ENCODE measurements around the gene HSD17B13.
"Not testable (repeated sequence)": the region's sequence is repeated elsewhere in the genome, so short reads cannot be mapped to it uniquely, and the experiment has no call there.

Gene HSD17B13

DNA sequence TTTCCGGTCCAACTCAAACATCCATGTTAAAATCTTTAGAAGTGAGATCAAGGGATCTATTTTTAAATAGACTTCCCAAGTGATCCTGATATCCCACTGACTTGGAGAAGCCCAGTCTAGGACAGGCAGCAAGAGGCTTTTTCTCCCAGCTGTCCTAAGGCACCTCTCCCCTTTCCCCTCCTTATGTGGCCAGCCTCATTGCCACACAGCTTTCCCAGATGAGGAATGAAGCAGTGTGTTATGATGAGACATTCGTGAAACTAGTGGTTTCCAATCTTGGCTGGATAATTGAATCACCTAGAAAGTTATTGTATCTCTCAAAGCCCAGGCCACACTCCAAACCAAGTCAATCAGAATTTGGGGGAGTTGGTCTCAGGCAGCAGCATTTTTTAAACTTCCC, 16.8 kb upstream of the HSD17B13 start:
- no peak for FAIRE-seq
- no peak for DNase-seq (ENCODE audit: insufficient read length, low spot score)
- TF ChIP-seq POLR2A (IDR thresholded peaks at IDR 0.05; ENCODE audit: low read depth, low read length) = no peak

DNA sequence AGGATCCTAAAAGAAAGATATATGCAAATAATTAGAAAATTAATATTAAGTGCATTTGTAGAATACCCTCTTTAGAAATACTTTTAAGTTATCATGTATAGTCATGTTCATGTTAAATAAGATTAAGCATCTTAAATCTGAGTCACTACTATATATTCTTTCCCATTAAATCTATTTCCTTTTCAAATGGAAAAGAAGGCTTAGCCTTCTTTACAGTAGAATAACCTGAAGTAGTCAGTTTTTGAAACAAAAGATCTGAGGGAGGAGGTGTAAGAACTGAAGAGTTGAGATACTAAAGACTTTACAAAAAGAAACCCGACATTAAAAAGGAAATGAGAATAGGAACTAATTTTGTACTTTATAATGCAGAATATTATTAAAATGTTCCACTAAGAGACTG, 14.7 kb upstream of the HSD17B13 start:
- no peak for TF ChIP-seq POLR2A (IDR thresholded peaks at IDR 0.05; ENCODE audit: low read depth, low read length)
- no peak for FAIRE-seq
- DNase-seq (ENCODE audit: insufficient read length, low spot score) = no peak

DNA sequence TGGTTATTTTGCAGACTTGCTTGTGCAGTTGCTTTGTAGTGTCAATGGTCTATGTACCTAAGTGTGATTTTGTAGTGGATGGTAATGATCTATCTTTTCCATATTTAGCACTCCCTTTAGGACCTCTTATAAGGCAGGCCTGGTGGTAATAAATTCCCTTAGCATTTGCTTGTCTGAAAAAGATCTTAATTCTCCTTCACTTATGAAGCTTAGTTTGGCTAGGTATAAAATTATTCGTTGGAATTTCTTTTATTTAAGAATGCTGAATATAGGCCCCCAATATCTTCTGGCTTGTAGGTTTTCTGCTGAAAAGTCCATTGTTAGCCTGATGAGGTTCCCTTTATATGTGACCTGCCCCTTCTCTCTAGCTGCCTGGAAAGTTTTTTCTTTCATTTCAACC, 10.6 kb upstream of the HSD17B13 start:
- DNase-seq (ENCODE audit: insufficient read length, low spot score) (no peak), FAIRE-seq (no peak)
- TF ChIP-seq POLR2A (IDR thresholded peaks at IDR 0.05; ENCODE audit: low read depth, low read length) = no peak

DNA sequence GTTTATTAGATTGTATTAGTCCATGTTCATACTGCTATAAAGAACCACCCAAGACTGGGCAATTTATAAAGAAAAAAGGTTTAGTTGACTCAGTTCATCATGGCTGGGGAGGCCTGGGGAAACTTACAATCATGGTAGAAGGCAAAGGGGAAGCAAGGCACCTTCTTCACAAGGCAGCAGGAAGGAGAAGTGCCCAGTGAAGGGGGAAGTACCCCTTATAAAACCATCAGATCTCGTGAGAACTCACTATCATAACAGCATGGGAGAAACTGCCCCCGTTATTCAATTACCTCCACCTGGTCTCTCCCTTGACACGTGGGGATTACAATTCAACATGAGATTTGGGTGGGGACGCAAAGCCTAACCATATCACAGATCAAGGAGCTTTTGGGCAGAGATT, 8.1 kb upstream of the HSD17B13 start:
- TF ChIP-seq POLR2A (IDR thresholded peaks at IDR 0.05; ENCODE audit: low read depth, low read length) = no peak
- DNase-seq (ENCODE audit: insufficient read length, low spot score) (no peak), FAIRE-seq (no peak)

DNA sequence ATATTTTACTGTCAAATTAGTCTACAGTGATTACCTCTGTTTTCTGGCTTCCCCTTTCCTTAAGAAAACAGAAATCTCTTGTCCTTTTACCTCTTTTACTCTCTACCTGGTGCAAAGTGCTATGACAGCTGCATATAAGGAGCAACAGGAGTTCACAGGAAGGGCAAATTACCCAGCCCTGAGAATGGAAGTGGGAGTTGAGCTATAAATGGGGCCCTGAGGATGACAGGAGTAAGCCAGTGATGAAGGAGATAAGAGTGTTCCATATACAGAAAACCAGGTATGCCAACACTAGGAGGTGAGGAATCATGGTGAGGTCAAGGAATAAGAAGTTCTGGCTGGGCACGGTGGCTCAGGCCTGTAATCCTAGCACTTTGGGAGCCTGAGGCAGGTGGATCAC, 4.5 kb upstream of the HSD17B13 start:
- no peak for DNase-seq (ENCODE audit: insufficient read length, low spot score)
- no peak for FAIRE-seq
- TF ChIP-seq POLR2A (IDR thresholded peaks at IDR 0.05; ENCODE audit: low read depth, low read length) = no peak

DNA sequence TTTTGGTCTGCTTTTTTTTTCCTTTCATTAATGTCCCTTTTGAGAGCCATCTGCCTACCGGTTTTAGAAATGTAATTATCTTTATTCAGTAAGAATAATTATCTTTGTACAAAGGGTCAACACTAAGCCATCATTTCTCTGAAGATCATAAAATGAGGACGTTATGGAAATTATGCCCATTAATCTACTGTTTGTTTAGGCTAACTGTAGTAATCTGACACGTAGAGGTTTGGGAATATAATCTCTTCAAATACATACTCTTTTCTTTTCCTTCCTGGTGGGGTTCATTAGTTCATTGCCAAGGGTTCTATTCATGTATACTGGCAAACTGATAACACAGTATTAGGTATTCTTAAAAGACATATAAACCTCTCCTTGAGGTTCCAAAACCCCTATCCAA, 3.8 kb upstream of the HSD17B13 start:
- DNase-seq (ENCODE audit: insufficient read length, low spot score) (no peak), FAIRE-seq (no peak)
- no peak for TF ChIP-seq POLR2A (IDR thresholded peaks at IDR 0.05; ENCODE audit: low read depth, low read length)

DNA sequence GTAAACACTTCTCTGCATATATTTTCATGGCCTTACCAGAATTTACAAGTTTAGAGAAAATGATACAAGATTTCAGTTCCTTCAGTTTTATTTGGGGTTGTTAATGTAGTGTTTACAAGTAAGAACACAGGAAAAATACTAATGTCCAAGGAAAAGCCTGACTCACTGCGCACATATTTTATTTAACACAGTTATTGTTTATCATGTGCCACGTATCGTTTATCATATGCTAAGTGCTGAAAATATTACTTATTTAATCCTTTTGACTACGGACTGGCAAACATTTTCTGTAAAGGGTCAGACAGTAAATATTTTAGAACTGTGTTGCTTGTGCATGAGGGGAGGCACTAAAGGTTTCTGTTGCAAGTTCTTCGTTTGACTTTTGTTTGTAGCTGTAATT, 794 bp downstream of the HSD17B13 start:
- no peak for FAIRE-seq
- no peak for TF ChIP-seq POLR2A (IDR thresholded peaks at IDR 0.05; ENCODE audit: low read depth, low read length)
- DNase-seq (ENCODE audit: insufficient read length, low spot score) = no peak

DNA sequence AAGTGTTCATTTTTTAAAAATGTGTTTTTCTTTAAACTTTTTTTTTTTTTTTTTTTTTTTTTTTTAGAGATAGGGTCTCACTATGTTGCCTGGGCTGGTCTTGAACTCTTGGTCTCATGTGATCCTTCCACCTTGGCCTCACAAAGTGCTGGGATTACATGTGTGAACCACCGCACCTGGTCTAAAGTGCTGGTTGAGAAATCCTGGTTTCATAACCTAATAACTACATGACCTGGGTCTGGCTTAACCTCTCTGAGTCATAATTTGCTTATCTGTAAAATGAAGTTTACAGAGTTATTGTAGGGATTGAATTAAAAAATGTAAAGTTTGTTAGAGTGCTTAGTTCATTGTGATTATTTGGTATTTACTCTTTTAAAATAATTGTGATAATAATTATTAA, 5.2 kb downstream of the HSD17B13 start:
- no peak for DNase-seq (ENCODE audit: insufficient read length, low spot score)
- TF ChIP-seq POLR2A (IDR thresholded peaks at IDR 0.05; ENCODE audit: low read depth, low read length) = no peak
- no peak for FAIRE-seq

DNA sequence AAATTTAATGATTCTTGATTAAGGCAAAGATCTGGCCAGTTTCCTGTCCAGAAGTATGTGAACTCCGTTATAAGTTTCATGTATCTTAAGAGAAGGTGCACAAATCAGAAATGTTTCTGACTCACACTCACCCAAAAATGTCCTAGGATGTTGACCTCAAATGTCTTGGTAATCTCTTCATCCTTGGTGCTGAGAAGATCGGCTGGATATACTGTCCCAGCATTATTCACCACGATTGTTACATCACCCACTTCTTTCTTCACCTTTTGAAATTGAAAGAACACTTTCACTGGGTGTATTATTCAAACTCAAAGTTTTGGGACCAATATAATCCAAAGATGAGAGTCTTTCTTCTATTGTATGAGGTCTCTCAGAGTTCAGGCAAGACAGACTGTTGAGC, 5.7 kb downstream of the HSD17B13 start:
- no peak for TF ChIP-seq POLR2A (IDR thresholded peaks at IDR 0.05; ENCODE audit: low read depth, low read length)
- FAIRE-seq (no peak), DNase-seq (ENCODE audit: insufficient read length, low spot score) (no peak)

DNA sequence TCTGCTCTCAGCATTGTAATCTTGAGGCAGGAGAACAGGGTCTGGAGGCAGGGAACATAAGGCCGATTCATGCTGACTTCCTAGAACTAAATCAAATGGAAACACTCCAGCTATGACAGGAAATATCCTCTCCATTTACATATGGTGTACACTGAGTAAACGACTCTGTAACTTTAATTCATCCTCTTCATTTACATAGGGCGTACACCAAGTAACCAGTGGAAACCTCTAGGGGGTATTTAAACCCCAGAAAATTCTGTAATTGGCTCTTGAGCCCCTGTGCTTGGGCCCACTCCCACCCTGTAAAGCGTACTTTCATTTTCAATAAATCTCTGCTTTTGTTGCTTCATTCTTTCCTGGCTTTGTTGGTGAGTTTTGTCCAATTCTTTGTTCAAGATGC, 7.7 kb downstream of the HSD17B13 start:
- not testable (repeated sequence) for FAIRE-seq; DNase-seq (ENCODE audit: insufficient read length, low spot score)

DNA sequence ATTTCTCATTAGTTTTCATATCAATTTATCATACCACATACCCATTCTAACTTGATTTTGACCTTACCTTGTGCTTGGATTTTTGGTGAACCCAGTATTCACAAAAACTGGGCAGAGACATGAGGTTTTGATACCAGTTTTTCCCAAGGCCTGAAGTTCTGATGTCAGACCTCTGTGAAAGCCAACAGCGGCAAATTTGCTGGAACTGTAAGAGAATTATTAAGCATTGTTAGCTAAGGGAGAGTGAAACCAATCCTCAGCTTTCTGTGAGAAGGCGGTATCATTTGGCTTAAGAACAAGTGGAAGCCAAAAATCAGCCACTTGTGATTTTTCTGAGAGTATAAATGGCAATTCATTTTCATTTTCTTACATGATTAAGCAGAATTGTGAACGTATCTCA, 8.9 kb downstream of the HSD17B13 start:
- no peak for TF ChIP-seq POLR2A (IDR thresholded peaks at IDR 0.05; ENCODE audit: low read depth, low read length)
- FAIRE-seq (no peak), DNase-seq (ENCODE audit: insufficient read length, low spot score) (no peak)

DNA sequence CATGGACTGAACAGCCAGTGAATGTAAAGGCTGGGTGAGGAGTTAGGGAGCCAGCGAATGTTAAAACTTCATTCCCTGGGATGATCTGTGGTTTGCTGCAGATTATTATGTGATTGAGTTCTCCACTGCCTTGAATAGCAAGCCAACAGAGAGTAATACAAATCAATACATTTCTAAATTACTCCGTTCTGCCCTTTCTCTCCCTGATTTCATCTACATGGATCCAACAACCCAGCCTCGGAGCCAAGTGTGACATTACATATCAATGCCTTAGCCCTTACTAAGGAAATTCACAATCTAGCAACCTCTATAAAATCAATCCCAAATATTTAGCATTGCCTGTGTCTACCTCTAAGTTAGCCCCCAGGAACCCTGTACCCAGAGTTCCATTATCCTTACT, 11.0 kb downstream of the HSD17B13 start:
- DNase-seq (ENCODE audit: insufficient read length, low spot score) (no peak), FAIRE-seq (no peak)
- TF ChIP-seq POLR2A (IDR thresholded peaks at IDR 0.05; ENCODE audit: low read depth, low read length) = no peak

DNA sequence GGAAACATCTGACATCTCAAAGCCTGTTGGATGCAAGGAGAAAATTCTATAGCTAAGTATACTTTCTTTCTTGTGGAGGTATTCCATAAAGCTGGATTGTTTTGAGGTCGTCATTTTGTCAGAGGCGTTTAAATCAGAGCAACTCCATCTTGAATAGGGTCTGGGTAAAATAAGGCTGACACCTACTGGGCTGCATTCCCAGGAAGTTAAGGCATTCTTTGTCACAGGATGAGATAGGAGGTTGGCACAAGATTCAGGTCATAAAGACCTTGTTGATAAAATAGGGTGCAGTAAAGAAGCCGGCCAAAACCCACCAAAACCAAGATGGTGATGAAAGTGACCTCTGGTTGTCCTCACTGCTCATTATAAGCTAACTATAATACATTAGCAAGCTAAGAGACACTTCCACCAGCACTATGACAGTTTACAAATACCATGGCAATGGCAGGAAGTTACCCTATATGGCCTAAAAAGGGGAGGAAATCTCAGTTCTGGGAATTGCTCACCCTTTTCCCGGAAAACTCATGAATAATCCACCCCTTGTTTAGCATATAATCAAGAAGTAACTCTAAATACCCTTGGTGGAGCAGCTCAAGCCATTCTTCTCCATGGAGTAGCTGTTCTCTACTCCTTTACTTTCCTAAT, 11.9 kb downstream of the HSD17B13 start:
- DNase-seq (ENCODE audit: insufficient read length, low spot score) = no peak
- FAIRE-seq = no peak
- TF ChIP-seq POLR2A (IDR thresholded peaks at IDR 0.05; ENCODE audit: low read depth, low read length) = no peak

DNA sequence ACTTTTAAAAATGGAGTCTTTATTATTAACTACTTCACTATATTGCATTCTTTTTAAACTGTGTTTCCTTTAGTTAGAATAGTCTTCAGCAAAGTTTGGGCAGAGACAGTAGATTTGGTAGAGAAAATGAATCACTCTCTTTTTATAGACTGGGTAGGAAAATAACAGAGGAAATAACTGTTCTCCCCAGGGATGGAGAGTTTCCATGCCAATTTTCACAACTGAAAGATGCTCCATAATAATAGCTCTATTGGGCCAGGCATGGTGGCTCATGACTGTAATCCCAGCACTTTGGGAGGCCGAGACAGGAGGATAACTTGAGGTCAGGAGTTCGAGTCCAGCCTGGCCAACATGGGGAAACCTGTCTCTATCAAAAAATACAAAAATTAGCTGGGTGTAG, 13.1 kb downstream of the HSD17B13 start:
- FAIRE-seq (no peak), DNase-seq (ENCODE audit: insufficient read length, low spot score) (no peak)
- TF ChIP-seq POLR2A (IDR thresholded peaks at IDR 0.05; ENCODE audit: low read depth, low read length) = no peak

DNA sequence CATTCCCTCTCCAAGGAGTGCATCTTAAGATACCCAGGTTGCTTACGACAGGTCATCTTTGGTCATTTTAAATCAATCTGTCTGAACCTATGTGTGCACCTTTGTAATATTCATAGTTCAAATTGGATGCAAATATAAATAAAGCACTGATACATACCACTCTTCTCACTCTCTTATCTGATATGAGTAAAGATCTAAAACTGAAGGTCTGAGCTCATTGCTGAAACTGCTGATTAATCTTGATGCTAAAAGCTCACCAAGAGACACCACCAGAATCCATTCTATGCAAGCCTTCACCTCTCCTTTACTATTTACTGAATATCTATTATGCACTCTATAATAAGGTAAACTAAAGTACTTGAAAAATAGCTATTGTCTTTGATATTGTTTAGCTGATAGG, 16.6 kb downstream of the HSD17B13 start:
- DNase-seq (ENCODE audit: insufficient read length, low spot score) (no peak), FAIRE-seq (no peak)
- TF ChIP-seq POLR2A (IDR thresholded peaks at IDR 0.05; ENCODE audit: low read depth, low read length) = no peak

DNA sequence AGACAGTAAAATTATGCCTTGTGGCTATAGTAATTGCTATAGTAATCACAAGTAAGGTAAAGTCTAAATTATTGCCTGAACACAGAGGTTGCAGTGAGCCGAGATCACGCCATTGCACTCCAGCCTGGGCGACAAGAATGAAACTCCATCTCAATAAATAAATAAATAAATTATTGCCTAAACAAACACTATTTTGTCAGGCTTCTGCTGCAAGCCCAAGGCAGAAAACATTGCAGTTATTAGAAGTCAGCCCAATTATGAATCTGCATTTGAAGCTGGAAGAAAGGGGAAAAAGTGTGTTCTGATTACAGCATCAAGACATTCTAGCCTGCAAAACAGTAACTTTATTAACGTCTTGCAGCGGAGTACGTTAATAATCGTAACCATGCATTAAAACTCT, 17.1 kb downstream of the HSD17B13 start:
- no peak for TF ChIP-seq POLR2A (IDR thresholded peaks at IDR 0.05; ENCODE audit: low read depth, low read length)
- DNase-seq (ENCODE audit: insufficient read length, low spot score) (no peak), FAIRE-seq (no peak)
